Central memory CD8-positive, alpha-beta T cell (primary cell): Measurements from ENCODE around the gene LYPD5.

Experiments
- ATAC-seq: fragments of 150-1000 bp; cut with Tn5 transposase; replicated peaks from 2 replicates; pipeline ENCODE4 v1.10.0; 2022; ENCODE audit warnings: mild to moderate bottlenecking, moderate FRiP score, moderate number of reproducible peaks; ENCODE audit not compliant: poor library complexity, severe bottlenecking; ENCODE audit errors: extremely low read depth
- DNase-seq, 2 donors: peaks; one replicate each; pipeline ENCODE4 v3.0.0; 2021; ENCODE audit warnings: low spot score in 2 of 2
- H3K27ac Mint-ChIP-seq: one replicate; pipeline ENCODE4 v1.8.0; 2022; ENCODE audit warnings: low read depth, mild to moderate bottlenecking, moderate library complexity, mixed read lengths
- H3K27me3 Mint-ChIP-seq: one replicate; pipeline ENCODE4 v1.8.0; 2022; ENCODE audit warnings: mixed read lengths
- H3K36me3 Mint-ChIP-seq: one replicate; pipeline ENCODE4 v1.8.0; 2022; ENCODE audit warnings: mild to moderate bottlenecking, moderate library complexity, mixed read lengths; ENCODE audit not compliant: insufficient read depth
- H3K4me1 Mint-ChIP-seq: one replicate; pipeline ENCODE4 v1.8.0; 2022; ENCODE audit warnings: mixed read lengths
- H3K4me3 Mint-ChIP-seq: one replicate; pipeline ENCODE4 v1.8.0; 2022; ENCODE audit warnings: mild to moderate bottlenecking, moderate library complexity, mixed read lengths
- H3K9me3 Mint-ChIP-seq: one replicate; pipeline ENCODE4 v1.8.0; 2022; ENCODE audit warnings: mixed read lengths

Gene LYPD5

GRCh38 chr19:43798026-43798545 is 4.2 kb downstream of the LYPD5 start:
- Mint-ChIP-seq H3K4me1 (peaks cover 21% of the 10 kb centered on the region), H3K4me3 (peak overlapping the region; percentile 77), H3K36me3 (peaks cover 3% of the 10 kb centered on the region), H3K27ac (no peak overlapping the region), H3K9me3 (no peaks in the 10 kb centered on the region), H3K27me3 (peaks cover 20% of the 10 kb centered on the region)
- DNase-seq (no peak), ATAC-seq (no peak)

- Mint-ChIP-seq H3K36me3 (peaks cover 3% of the 10 kb centered on the region), H3K27ac (peak overlapping the region; percentile 18), H3K9me3 (no peaks in the 10 kb centered on the region), H3K4me3 (peak overlapping the region; percentile 72), H3K27me3 (peaks cover 20% of the 10 kb centered on the region), H3K4me1 (peaks cover 21% of the 10 kb centered on the region)
- no peak for DNase-seq
- no peak for ATAC-seq
Measured at GRCh38 chr19:43797556-43797955, 4.7 kb downstream of the LYPD5 start.

GRCh38 chr19:43797118-43797517 is 5.1 kb downstream of the LYPD5 start:
- Mint-ChIP-seq H3K4me3 (peak overlapping the region; percentile 72), H3K4me1 (peaks cover 21% of the 10 kb centered on the region), H3K27me3 (peaks cover 20% of the 10 kb centered on the region), H3K36me3 (peaks cover 3% of the 10 kb centered on the region), H3K9me3 (no peaks in the 10 kb centered on the region), H3K27ac (peak overlapping the region; percentile 18)
- DNase-seq (no peak), ATAC-seq (no peak)

GRCh38 chr19:43790587-43790986 is 11.7 kb downstream of the LYPD5 start:
- peaks cover 6% of the 10 kb centered on the region for H3K36me3 Mint-ChIP-seq
- H3K4me3 Mint-ChIP-seq, result no peak overlapping the region
- H3K27ac Mint-ChIP-seq, result no peak overlapping the region
- peaks cover 20% of the 10 kb centered on the region for H3K27me3 Mint-ChIP-seq
- no peaks in the 10 kb centered on the region for H3K9me3 Mint-ChIP-seq
- DNase-seq (no peak), ATAC-seq (no peak)
- no peaks in the 10 kb centered on the region for H3K4me1 Mint-ChIP-seq

DNA sequence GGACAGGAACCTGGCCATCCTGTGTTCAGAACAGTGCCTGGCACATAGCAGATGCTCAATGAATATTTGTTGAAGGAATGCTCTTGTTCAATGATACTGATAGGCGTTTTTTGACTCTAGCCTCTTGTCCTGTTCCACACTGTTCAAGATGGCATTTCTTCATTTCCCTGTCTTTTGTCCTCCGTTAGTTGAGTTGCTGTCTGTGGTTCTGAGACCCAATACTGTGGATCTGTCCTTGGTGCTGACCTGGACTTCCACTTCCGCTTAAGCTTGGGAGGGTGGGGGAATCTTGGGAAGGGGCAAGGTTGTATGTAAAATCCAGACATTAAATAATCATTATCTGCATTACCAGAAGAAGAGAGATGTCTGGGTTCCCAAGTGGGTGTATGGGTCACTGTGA is 13.2 kb downstream of the LYPD5 start:
- Mint-ChIP-seq H3K27me3 (peaks cover 21% of the 10 kb centered on the region), H3K36me3 (peaks cover 6% of the 10 kb centered on the region), H3K4me3 (no peak overlapping the region), H3K9me3 (no peaks in the 10 kb centered on the region), H3K4me1 (peaks cover 11% of the 10 kb centered on the region), H3K27ac (no peak overlapping the region)
- ATAC-seq, result no peak
- no peak for DNase-seq

DNA sequence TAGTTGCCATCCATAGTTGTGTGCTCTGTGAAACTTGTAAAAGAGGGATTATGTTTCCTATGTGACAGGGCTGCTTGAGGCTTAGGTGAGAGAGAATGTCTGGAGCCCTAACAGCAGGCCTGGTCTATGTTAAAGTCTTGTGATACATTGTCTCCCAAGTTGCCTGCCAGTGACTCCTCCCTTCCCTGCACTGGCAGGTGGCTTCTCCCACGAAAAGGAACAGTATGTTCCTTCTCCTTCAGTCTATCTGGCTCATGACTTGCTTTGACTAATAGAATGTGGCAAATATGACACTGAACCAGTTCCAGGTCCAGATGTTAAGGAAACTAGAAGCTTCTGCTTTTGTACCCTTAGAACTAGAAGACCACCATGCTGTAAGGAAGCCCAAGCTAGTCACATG is 15.6 kb downstream of the LYPD5 start:
- H3K4me1 Mint-ChIP-seq, result peaks cover 30% of the 10 kb centered on the region

GRCh38 chr19:43784981-43785808 is 17.1 kb downstream of the LYPD5 start:
- no peak overlapping the region for H3K4me3 Mint-ChIP-seq
- no peak for ATAC-seq

More for the DNA sequence above, 15.6 kb downstream of the LYPD5 start:
- no peak for DNase-seq
- no peak overlapping the region for H3K4me3 Mint-ChIP-seq
- no peak overlapping the region for H3K27ac Mint-ChIP-seq
- peaks cover 6% of the 10 kb centered on the region for H3K36me3 Mint-ChIP-seq
- peaks cover 21% of the 10 kb centered on the region for H3K27me3 Mint-ChIP-seq
- H3K9me3 Mint-ChIP-seq, result no peaks in the 10 kb centered on the region
- ATAC-seq, result no peak

DNA sequence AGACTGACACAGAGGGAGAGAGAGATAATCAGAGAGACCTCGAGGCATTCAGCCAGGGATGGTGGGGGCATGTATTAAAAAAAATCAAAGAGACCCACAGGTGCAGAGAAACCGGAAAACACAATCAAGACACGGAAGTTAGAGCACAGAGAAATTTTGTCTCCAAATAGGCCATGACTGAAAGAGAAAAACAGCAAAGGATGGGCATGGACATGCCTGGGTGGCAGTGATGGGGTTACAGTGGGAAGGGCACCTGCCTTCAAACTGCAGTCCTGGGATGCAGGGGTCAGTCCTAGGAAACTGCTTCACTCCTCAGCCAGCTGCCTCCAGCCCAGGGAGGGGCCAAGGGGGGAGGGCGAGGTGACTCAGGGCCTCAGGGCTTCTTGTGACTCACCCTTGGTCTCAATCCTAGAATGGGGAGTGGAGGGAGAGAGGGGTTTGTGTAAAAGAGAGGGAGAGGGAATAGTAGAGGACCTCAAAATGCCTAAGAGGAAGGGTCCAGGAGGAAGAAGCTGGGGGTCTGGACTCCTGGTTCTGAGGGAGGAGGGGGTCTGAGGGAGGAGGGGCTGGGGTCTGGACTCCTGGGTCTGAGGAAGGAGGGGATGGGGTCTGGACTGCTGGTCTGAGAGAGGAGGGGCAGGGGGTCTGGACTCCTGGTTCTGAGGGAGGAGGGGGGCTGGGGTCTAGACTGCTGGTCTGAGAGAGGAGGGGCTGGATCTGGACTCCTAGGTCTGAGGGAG is 17.8 kb downstream of the LYPD5 start:
- Mint-ChIP-seq H3K27me3 (peaks cover 21% of the 10 kb centered on the region), H3K36me3 (peaks cover 3% of the 10 kb centered on the region), H3K4me1 (peaks cover 47% of the 10 kb centered on the region), H3K9me3 (no peaks in the 10 kb centered on the region), H3K27ac (peak overlapping the region; percentile 76), H3K4me3 (peak overlapping the region; percentile 72)
- ATAC-seq, result no peak
- no peak for DNase-seq

More at GRCh38 chr19:43784981-43785808, 17.1 kb downstream of the LYPD5 start:
- Mint-ChIP-seq H3K9me3 (no peaks in the 10 kb centered on the region), H3K36me3 (peaks cover 6% of the 10 kb centered on the region), H3K27ac (no peak overlapping the region), H3K27me3 (peaks cover 21% of the 10 kb centered on the region), H3K4me1 (peaks cover 41% of the 10 kb centered on the region)
- peak; percentile 32 to 41 for DNase-seq

DNA sequence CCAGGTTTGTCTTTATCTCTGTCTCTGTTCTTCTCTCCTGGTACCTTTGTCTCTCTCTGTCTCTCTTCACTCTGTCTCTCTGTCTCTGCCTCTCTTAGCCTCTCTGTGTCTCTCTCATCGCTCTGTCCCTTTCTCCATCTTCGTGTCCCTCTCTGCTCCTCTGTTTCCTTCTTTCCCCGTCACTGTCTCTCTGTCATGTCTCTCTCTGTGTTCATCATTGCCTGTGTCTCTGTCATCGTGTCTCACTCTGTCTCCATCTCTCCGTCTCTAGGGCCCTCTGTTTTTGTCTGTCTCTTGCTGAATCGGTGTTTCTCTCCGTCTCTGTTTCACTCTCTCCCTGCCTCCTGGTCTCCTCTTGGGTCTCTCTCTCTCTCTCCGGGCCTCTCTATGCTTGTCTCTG is 18.6 kb downstream of the LYPD5 start:
- H3K4me3 Mint-ChIP-seq, result peak overlapping the region; percentile 72
- DNase-seq (no peak), ATAC-seq (no peak)
- H3K27ac Mint-ChIP-seq, result peak overlapping the region; percentile 76
- H3K9me3 Mint-ChIP-seq, result no peaks in the 10 kb centered on the region
- H3K27me3 Mint-ChIP-seq, result peaks cover 14% of the 10 kb centered on the region
- peaks cover 51% of the 10 kb centered on the region for H3K4me1 Mint-ChIP-seq
- peaks cover 2% of the 10 kb centered on the region for H3K36me3 Mint-ChIP-seq

- H3K9me3 Mint-ChIP-seq, result no peaks in the 10 kb centered on the region
- H3K4me3 Mint-ChIP-seq, result peak overlapping the region; percentile 72
- peak; percentile 45 for ATAC-seq
- H3K27ac Mint-ChIP-seq, result peak overlapping the region; percentile 76
- peaks cover 2% of the 10 kb centered on the region for H3K36me3 Mint-ChIP-seq
- H3K27me3 Mint-ChIP-seq, result peaks cover 11% of the 10 kb centered on the region
- DNase-seq, result no peak
- H3K4me1 Mint-ChIP-seq, result peaks cover 59% of the 10 kb centered on the region
Measured at GRCh38 chr19:43782689-43783231, 19.5 kb downstream of the LYPD5 start.

DNA sequence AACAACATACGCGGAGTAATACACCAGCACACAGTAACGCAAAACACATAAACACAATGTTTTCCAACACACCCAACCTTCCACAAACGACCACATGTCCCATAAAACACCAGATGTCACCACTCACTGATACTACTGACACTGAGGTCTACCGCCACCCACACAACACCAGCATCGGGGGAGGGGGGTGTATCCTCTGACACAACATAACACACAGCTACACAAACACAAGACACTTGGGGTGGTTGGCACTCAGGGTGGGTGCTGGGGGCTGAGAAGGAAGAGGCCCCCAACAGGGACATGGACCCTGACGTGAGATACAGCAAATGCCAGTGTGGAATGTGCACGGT is 20.0 kb downstream of the LYPD5 start:
- Mint-ChIP-seq H3K27ac (peak overlapping the region; percentile 76), H3K4me3 (peak overlapping the region; percentile 72), H3K36me3 (peaks cover 2% of the 10 kb centered on the region), H3K27me3 (peaks cover 11% of the 10 kb centered on the region), H3K9me3 (no peaks in the 10 kb centered on the region), H3K4me1 (peaks cover 63% of the 10 kb centered on the region)
- ATAC-seq, result no peak
- no peak for DNase-seq

DNA sequence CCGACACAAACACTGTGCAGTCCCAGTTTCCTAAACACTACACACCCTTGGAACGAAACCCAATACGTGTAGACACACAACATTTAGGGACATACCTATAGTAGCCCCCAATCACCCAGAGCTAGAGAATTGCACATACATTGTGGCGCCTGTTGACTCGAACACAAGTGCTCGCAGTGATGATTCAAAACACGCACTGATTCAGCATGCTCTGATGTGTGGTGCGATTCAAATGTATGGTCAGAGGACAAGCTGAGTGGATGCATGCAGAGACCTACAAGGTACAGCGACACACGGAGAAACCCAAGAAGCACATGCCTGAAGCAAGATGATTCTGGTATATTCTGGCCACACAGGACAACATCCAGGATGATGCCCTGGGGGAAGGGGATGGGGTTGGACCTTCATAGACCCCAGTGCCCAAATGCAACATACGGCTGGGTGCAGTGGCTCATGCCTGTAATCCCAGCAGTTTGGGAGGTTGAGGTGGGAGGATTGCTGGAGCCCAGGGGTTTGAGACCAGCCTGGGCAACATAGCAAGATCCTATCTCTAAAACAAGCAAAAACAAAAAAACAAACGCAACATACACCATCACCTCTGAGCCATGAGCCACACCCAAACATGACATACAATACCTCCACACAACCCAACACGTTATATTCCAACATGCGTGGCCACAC is 20.5 kb downstream of the LYPD5 start:
- no peak for DNase-seq
- H3K4me3 Mint-ChIP-seq, result peak overlapping the region; percentile 72
- H3K9me3 Mint-ChIP-seq, result no peaks in the 10 kb centered on the region
- H3K36me3 Mint-ChIP-seq, result peaks cover 2% of the 10 kb centered on the region
- no peak for ATAC-seq
- peaks cover 68% of the 10 kb centered on the region for H3K4me1 Mint-ChIP-seq
- peak overlapping the region; percentile 76 for H3K27ac Mint-ChIP-seq
- H3K27me3 Mint-ChIP-seq, result peaks cover 11% of the 10 kb centered on the region
